Pulmonary artery endothelial cell (primary cell): ENCODE measurements around the gene SWI5. TPM values are rescaled to one million over a fixed set of nuclear protein-coding genes. Genes with fewer than 3 reads are reported as not detected.

Experiments used
- DNase-seq: peaks from one replicate; pipeline ENCODE4 v3.0.0-alpha.2; 2011; ENCODE audit warnings: low read depth, low spot score
- total RNA-seq: library from RNA; depleted of rRNA; stranded (reverse); fragments of >200 nt; gene quantifications from 2 replicates; pipeline ENCODE4 v1.2.3, GENCODE V29; 2014

SWI5 gene
- total RNA-seq, 1 donor from 2014 or later, result 32.4 TPM

DNA sequence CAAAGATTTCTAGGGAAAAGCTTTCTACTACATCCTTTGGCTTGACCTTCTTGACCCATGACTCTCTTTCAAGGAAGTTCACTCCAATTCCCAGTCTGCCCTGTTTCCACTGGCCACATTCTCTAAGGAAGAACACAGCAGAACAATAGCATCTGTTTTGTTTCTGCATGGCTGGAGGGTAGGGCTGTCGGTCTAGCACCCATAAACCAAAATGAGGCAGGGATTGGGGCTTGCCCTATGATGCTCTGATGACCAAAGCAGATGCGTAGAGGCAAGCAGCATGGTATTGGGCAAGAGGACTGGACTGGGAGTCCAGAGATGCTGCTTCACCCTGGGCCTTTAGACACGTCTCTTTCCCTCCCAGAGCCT is 24.4 kb upstream of the SWI5 start:
- no peak for DNase-seq

GRCh38 chr9:128252317-128253139 is 23.5 kb upstream of the SWI5 start:
- DNase-seq, result no peak

DNA sequence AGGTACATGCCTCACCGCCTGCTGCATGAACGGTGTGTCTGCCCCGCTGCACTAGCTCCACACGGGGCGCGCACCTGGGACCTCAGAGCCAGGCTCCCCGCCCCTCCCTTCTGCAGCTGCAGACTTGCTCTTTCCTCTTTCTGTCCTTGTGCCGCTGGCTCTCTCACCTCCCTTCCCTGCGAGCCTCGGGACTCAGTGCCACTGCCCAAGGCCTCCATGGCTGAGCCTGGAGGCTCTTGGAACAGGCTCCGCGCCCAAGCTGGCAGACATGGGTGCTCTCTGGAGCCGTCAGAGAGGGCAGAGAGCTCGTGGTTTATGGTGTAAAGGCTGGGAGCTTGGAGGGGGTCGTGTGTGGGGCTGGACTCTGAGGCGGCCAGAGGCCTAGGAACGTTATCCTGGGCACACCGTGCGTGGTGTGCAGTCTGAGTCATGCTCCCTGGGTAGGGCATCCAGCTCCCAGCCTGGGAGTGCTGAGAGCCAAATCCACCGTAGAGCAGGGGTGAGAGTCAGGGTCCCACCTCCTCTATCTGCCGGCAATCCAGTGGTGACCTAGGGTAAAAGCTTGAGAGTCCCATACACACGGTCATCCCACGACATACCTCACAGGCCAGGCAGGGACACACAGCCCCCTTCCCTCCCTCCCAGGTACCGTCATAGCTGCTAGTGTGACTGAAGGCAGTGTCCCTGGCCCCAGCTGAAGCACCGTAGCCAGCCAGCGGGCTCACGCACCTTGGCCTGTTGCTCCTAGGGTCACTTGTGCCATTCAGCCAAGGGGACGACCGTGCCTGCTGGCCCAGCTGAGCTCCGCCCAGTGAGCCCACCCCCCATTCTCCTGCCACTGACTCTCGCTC is 22.7 kb upstream of the SWI5 start:
- no peak for DNase-seq

DNA sequence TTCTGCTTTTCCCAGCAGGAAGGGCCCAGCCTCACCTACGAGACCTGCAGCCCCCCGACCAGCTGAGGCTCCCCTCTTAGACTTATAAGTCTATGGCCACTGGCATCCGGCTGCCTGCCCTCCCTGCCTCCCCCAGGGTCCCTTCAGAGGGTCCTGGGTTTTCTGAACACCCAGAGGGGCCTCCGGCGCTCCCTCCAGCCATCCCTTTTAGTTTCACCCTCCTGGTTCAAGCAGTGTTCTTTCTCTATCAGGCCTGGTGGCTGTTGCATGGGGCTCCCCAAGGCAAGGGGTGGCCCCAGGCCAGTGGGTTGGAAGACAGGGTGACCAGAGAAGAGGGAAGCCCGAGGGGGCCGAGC is 22.1 kb upstream of the SWI5 start:
- no peak for DNase-seq

- no peak for DNase-seq
Observed at GRCh38 chr9:128254362-128254761, 21.7 kb upstream of the SWI5 start.

DNA sequence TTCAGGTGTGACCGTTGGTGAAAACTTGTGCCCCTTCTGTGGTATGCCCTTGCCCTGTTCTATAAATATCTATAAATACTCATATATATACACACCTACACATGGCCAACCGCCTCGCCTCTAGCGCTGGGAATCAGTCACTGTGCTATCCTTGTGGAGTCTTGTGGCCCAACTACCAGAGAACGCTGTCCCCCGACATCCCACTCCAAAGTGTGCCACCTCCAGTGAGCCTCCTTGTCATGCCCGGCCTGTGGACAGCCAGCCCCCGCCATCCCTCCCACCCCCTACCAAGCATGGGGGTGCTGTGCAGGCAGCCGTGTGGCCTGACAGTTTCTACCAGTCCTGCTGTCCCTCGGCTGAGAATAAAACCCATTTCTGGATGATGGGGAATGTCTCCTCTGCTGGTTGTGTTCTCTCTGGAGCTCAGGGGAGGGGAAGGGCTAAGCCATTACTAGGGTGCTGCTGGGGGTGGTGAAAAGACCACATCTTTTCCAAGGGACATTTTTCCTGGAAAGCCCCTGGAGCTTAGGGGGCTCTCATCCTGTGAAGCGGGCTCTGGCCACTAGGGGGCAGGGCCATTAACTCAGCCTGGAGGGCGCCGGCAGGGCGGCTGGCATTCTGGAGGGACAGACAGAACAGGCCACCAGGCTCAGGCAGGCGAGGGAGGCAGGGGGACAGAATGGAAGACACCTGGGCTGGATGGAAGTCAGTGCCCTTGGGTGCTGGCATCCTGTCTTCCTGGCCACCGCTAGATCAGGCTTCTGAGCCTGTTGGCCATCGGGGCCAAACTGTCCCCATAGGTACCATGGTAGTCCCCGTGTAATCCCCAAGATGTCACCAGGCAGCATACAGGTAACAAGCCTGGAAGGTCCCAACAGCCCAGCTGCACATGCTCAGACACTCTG is 21.0 kb upstream of the SWI5 start:
- DNase-seq, result no peak

- no peak for DNase-seq
Observed at GRCh38 chr9:128257086-128257825, 18.8 kb upstream of the SWI5 start.

DNA sequence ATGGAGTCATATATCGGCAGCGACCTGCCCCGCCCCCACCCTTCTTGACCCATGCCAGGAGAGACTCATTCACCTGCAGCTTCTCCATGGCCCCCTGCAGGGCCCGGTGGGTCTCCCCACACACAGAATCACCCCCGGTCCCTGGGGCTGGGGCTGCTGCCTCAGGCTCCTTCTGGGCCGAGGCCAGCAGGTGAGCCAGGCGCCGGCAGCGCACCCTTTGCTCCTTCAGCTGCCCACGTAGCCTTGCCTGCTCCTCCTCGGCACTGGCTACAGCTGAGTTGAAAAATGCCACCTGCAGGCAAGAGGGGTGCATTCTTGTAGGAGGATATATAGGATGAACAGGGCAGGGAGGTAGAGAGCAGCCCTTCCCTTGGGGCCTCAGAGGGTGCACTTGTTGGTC is 18.2 kb upstream of the SWI5 start:
- DNase-seq, result no peak

GRCh38 chr9:128258326-128258725 is 17.8 kb upstream of the SWI5 start:
- no peak for DNase-seq

DNA sequence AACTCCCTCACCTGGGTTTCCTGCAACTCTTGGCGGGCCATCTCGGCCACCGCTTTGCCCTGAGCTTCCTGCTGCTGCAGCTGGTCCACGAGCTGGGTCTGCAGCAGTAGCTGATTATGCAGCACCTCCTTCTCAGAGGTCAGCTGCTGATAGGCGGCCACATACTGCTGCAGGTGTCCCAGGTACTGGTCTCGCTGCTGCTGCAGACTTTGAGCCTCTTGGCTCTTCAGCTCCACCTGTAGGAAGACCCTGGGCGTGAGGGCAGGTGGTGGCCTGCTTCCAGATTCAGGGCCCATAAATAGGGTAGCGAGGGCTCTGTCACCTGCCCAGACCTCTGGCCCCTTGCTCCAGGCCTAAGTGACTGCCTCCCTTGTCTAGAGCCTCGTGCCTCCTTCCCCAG is 16.9 kb upstream of the SWI5 start:
- no peak for DNase-seq

DNA sequence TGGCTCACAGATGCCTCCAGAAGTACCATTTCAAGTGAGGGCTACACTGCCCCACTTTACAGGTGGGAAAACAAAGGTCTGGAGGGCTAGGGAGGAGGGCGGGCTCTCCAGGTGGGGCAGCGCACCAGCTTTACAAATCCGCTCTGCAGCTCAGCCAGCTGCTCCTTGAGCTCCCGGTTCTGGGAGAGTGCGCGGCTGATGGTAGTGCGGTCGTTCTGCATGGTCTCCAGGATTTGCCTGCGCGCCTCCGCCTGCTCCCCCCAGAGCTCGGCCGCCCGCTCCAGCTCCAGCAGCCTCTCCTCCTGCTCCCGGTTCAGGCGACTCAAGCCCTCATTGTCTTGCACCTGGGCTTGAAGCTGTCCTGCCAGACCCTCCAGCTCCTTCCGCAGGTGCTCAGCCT is 15.7 kb upstream of the SWI5 start:
- no peak for DNase-seq

- no peak for DNase-seq
Observed at GRCh38 chr9:128262687-128263086, 13.4 kb upstream of the SWI5 start.

GRCh38 chr9:128265348-128265847 is 10.7 kb upstream of the SWI5 start:
- DNase-seq, result no peak

DNA sequence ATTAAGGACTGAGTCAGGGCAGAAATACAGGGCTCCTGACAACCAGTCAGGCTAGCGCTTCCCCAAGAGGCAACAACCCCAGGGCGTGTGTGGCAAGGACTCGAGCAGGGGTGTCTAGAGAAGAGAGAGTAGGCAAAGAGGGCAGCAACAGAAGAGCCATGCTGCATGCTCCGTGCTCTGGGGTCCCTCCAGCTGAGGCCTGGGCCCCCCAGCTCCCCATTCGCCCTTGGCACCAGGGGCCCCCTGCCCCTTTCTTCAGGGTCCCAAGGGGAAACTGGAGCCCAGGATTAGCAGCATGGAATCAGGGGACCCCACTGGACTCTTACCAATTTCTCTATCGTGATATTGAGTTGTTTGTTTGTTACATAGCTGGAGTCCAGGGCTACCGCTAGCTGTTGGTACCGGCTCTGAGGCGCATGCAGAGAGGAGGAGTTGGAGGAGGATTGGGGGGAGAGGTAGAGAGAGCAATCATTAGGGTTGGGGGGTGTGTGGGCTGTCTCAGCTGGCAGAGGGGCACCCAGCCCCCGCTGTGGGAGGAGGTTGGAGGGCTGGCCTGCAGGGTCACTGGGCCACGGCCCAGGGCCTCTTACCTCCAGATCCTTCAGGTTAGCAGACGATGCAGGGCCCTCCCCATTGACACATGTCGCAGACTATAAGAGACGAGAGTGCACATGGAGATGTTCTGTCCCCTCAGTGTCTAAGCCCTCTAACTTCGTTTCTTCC is 9.0 kb upstream of the SWI5 start:
- DNase-seq, result no peak

DNA sequence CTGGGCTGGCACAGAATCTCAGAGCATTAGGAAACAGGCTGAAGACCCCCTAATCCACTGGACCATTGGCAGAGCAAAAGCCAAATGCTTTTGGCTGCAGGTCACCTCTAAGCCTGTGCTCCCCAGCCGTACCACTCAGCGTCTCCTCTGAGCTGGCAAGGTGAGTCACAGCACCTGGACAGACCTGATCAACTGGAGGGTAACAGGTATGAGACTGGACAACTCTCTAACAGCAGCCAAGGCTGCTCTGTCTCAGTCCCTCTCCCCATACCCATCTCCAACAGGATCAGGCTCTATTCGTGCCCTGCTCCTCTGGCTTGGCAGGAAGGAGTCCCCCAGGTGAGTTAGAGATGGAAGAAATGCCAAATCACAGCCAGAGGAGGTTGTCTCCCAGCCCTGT is 5.0 kb upstream of the SWI5 start:
- DNase-seq, result no peak

DNA sequence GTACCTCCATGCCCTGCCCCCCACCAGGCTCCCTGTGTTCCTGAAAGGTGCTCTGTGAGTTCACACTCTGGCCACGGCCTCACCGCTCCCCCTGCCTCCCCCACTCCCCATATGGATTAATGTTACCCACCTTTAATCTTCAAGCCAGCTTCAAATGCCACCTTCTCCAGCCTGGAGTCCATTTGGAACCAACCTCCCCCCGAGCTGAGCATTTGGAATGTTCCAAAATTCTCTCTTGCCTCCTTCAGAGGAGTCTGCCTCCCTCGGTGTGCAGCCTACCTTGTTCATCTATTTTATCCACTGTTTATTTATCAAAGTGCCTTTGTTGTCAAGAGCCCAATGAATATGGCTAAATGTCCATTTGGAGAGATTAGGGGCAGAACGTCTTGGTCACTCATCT is 4.6 kb upstream of the SWI5 start:
- no peak for DNase-seq

DNA sequence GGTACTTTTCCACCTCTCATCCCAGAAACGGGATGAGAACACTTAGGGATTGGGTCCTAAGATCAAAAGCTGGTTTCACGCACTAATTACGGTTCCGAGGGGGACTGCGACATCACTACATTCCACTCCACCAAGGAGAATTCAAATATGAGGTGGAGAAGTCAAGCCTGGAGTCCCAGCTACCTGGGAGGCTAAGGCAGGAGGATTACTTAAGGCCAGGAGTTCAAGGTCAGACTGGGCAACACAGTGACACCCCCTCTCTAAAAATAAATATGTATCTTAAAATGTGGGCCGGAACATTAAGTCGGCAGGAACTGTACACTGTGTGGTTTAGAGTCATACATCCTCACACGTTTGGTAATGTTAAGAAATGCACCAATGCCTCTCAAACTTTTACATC is 1.8 kb upstream of the SWI5 start:
- no peak for DNase-seq

- no peak for DNase-seq
Observed at GRCh38 chr9:128275198-128276007, 673 bp upstream of the SWI5 start, which contains the start of gene GOLGA2. Gene GOLGA2 (minus strand): TSS chr9:128276007. CDS start chr9:128275976, 31 bp downstream.

- no peak for DNase-seq
Observed at GRCh38 chr9:128276574-128277270, 646 bp downstream of the SWI5 start.
